Inferior parietal cortex (tissue), 1 donor: Measurements from ENCODE around the gene TFIP11.

Experiments used
- DNase-seq: peaks from one replicate; pipeline ENCODE4 v3.0.0-alpha.2; 2016; ENCODE audit errors: extremely low spot score

The TFIP11 gene

DNA sequence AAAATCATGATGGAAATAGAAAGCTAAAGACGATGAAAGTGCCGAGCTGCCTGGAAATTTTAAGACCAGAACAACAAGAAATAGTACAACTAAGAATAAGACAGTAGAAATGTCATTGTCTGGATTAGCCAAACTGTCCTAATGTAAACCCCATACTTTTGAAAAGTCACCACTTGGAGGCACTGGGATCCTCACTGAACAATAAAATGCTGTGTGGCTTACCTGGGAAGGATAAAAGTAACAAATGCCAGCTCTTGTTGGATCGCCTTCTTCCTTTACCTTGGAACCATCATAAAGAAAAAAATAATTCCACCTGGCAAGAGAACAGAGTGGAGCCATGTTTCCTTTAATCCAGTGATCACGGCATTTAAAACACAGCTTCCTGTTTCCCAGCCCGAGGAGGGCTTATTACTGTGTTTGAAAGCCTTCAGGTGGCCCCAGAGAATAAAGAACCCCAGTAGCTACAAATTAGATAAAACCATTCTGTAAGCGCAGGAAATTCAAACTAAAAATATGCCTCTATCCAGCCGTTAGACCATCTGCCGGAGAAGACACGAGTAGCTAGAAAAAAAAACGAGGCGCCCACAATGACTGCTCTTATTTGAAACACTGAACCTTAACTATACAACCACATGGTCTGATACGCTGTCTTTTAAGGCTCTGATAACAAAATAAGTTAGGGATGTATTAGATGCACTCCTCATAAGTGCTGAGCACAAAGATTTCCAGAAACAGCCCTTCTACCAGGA is 33.1 kb downstream of the TFIP11 start:
- DNase-seq: no peak

DNA sequence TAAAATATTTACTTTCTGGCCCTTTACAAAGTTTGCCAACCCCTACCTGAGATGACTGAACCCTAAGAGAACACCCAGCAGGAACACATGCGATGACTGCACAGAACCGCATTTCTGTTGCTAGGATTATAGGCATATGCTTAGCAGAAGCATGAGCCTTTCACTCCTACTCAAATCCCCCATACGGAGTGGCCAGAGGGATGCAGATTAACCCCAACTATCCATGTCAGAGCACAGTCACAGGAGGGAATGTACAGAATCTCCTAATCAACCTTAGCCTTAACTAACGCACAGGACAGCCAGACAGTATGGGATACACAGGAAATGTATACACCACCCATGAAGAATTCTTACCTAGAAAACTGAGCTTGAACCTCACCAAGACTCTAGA is 34.9 kb downstream of the TFIP11 start:
- DNase-seq: no peak

DNA sequence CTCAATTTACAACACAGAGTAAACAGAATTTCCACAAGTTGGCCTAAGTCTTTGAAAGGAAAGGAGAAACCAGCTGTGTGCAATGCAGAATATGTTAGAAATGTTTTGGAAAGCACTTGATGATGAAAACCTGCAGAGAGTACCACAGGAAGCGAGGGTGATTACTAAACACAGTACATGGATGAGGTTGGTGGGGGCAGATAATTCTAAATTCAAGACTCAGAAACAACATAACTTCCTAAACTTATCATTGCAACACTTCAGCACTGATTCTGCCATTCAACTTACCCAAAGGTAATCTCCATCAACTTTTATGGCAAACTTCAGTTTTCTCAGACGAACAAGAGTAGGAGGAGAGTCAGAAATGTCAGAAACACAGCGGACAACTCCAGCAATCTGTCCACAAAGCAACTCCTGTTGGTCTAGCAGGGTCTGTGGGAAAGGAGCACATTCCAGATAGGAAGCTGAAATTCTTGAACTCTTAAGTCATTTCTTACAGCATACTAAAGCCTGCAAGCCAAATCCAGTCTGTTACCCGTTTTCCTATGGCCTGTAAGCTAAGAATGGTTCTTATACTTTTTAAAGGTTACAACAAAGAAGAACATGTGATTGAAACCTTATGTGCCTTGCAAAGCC is 35.5 kb downstream of the TFIP11 start:
- DNase-seq: no peak

DNA sequence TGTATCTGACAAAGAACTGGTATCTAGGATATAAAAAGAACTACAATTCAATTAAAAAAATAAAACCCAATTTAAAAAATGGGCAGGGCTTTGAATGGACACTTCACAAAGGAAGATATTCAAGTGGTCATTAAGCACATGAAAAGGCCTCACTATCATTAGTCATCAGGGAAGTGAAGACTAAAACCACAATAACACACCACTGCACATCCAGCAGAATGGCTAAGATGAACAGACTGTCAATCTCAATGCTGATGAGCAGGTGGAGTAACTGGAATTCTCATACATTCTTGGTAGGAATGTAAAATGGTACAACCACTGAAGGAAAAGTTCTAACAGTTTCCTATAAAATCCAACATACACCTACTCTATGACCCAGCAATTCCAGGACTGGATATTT is 37.6 kb downstream of the TFIP11 start:
- no peak for DNase-seq

DNA sequence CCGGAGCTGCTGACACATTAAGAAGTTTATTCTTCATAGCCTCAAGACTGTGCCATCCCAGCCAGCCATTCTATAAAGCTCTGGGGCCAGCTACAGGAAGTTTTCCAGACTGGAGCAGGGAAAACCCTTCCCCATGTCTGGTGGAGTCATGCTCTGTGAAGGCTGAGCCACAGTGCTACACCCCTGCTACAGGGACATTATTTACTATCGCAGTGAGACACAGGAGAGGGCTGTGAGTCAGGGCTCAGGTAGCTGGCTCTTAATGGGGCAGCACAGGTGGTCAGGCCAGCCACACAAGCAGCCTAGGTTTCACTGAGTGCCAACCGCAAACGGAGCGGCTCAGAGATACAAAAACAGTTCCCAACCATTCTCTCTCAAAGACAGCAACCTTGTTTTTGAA is 40.8 kb downstream of the TFIP11 start:
- DNase-seq: no peak

DNA sequence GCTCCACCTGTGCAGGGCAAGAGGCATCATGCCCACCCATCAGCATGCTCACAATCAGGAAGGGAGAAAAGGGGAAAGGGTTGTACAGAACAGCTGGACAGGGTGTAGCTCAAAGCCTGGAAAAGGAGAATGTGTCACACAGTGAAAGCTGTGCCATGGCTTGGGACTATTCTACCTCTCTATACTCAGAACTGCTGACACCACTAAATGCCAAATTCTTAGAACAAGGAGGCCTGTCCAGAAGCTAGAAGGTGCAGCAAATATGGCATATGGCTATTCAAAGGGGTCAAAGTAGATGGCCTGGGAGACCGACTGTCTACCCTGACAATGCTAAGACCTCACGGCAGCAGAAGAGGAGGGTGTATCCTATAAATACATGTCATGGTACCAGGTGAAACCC is 41.5 kb downstream of the TFIP11 start:
- no peak for DNase-seq

DNA sequence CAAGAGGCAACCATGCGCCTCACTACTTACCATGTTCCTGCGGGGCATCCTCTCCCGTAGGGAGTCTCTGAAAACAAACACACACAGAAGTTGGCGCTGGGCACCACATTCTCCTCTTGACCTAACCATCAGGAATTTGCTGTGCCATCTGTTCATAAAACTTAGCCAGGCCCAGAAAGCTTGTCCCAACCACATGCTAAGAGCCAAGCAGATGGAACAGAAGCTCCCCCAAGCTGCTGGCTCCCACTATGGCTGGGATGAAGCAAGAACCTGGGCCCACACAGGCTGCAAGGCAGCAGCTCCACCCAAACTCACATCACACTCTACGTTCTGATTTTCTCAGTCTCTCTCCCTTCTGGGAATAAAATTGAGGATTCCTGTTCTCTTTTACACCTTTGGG is 46.1 kb downstream of the TFIP11 start:
- DNase-seq: peak; percentile 48

DNA sequence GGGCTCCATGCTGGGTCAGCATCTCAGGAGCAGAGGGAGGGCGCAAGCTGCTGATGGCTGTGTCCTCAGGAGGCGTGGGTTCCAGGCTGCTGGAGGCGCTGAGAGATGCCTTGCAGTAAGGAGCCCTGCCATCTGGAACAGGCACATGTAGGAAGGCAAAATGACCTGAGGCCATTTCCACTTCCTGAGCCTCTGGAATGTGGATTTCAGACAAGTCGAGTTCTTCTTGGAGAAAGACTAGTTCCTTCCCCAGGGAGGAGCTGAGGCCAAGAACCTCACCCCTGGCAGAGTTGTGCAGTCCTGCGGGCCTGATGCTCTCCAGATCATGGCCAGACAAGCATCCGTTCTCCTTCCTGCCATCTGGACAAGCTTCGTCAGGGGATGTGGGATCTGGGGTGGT is 48.0 kb downstream of the TFIP11 start:
- DNase-seq: no peak

DNA sequence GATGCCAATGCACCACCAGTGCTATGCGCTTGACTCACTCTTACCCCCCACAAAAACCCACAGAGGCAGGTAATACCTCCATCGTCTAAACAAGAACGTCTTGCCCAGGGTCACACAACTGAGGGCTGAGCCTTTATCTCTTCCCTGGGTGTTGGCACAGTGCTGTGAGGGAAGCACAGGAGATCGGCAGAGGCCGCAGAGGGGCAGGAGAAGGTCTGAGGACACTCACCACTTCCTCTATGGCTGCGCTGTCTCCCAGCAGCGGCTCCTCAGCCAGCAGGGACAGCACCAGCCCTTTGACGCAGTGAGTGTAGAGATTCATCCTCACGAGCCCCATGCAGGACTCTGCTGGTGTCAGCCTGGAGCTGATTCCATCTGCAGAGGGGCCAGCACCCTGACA is 48.6 kb downstream of the TFIP11 start:
- DNase-seq: no peak

DNA sequence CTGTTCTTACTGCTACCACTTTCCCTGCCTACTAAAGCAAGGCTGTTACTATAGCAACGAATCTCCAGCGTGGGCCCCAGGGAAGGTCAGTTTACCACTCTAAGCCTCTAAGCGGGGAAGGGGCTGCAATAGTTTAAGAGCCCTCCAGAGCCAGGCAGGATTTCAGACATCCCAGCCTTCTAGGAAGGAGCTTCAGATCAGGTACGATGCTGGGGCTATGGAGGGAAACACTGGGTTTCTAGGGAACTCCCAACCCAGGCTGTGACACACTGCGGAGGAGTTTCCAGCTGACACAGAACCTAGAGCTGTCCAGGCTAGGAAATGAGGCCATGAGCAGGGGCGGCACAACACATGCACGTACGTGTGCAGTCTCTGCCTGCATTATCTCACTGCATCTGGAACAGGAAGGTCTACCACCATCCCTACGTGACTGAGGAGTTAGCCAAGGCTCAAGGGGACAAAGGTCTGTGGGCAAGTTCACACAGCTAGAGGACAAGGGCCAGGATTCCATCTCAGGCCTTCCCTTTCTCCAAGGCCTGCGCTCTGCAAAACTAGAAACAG is 49.1 kb downstream of the TFIP11 start:
- no peak for DNase-seq

DNA sequence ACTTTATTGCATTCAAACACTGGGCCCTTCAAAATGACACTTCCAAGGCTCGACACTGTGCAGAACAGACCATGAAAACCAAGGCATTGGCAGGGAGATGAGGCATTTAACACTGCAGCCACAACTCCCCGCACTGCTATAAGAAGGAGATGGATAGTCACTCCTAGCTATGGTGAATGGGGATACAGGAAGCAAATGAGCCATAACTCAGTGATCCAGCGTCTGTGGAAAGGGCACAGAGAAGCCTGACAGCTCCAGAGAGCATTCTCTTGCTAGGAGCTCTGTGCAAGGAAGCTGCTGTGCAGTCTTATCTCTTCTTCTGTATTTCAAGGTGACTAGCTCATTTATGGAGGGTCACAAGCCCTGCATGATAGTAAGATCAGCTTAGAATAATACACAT is 49.6 kb downstream of the TFIP11 start:
- no peak for DNase-seq

DNA sequence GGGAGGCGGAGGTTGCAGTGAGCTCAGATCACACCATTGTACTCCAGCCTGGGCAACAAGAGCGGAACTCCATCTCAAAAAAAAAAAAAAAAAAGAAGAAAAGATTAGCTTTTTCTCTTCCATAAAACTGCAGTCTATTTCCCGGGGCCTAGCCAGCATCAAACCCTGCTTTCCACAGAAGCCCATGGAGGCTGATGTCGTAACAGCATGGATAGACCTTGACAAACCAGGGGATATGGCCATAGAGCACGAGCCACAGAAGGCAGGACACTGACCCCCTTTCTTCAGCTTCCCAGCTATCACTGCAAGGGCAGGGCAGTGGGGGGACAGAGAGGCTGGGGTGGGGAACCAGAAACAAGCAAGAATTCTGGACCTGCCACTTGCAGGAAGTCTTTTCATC is 50.2 kb downstream of the TFIP11 start:
- DNase-seq: no peak

DNA sequence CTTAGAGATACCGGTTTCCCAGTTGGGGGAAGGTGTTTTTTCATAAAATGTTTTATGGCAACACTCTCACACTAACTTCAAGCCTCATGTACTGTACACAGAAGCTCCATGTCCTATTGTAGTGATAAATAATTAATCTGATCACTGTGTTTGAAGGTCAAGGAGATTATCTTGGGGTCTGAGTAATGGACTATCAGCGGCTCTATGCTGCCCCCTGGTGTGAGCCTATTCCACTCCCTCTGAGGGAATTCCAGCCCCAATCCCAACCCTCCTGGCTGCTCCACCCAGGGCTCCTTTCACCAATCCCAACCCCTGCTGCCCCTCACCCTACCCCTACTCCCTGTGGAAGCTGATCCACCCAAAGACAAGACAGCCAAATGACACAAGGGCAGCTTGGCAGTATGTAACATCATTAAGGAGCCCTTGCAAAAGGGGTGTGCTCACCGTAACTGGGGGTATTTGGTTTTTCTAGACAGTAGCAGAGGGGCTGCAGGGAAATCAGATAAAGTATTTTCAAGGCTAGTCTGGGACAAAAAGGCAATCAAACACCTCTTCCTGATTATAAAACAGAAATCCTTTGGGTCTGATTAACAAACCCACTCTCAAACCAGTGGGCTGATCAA is 51.0 kb downstream of the TFIP11 start:
- peak; percentile 64 for DNase-seq

DNA sequence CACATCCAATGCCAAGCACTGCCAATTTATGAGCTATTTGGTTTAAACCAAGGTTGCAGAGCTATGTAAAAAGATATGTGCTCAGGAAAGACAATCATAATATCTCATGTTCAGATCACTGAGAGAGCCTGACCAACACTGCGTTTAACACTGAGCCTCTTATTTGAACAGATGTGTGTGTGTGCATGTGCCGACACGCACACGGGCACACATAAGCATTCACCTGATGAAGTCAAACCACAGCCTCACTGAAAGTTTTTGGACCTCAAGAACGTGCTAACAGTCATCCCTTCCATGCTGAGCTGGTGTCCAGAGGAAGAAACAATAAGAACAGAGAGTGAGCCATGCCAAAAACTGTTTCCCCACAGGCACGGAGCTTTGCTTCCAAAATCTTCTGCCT is 52.1 kb downstream of the TFIP11 start:
- DNase-seq: no peak

DNA sequence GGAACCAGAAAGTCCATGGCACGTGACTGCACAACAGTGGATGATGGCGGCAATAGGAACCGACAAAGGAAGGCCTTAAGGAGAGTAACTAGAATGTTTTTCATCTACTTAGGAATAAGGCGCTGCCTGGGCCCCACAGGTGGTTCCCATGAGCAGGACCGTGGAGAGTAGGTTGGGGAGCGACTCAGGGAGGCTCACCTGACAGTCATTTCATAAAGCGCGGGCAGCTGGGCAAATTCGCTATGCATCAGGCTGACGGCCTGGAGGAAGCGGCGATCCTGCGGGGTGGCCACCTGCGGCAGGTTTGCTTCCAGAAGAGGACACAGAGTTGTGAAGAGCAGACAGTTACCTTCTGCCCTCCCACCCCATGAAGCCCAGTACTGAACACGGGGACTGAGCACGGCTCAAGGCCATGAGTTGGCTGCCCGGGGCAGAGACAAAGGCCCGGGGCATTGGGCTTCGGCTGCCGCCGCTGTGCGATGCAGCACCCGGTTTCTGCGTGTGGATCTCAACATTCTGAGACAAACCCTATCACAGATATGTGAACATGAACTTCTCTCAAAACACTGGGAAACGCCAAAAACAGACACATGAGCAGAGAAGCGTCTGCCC is 54.5 kb downstream of the TFIP11 start:
- DNase-seq: no peak

DNA sequence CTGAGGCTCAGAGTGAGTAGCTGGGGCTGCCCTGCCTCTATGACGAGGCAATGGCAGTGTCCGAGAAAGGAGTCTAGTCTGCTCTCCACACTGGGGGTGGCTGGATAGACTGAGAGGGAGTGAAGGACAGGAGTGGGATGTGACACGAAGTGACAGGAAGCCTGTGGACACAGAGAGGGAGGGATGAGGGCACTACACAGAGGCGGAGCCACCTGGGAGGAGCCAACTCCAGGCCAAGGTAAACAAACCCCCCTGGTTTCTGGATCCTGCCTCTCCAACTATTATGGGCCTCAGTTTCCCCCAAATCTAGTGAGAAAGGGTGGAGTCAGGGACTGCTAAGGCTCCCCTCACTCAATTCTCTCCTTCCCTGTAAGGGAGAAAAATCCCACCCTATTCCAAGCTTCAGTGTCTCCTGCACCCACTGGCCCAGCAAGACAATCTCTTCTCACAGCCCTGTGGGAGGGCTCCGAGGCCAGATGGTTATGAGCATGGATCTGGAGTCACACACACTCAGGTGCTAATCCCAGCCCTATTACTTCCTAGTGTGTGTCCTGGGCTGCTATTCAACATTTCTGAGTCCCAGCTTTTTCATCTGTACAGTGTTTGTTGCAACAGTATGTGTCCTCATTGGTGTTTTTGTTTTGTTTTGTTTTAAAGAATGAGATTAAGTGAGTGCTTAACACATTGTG is 58.3 kb downstream of the TFIP11 start:
- DNase-seq: no peak

DNA sequence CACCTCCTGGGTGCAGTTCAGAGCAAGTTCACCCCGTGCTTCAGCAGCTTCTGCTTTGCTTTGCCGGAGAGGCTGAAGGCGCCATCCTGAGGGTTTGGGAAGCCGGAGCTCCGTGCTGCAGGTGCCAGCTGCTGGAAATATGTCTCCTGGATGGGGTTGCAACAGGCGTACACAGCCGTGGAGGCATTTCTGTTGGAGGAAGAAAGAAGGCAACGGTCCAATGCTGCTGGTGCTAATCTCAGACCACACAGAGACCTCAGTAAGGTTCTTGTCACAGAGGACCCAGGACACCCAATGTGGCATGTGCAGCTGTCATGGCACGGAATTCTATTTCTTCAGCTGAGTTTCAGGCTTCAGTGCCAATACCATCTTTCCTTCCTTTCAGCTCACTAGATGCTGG is 59.1 kb downstream of the TFIP11 start:
- DNase-seq: no peak

DNA sequence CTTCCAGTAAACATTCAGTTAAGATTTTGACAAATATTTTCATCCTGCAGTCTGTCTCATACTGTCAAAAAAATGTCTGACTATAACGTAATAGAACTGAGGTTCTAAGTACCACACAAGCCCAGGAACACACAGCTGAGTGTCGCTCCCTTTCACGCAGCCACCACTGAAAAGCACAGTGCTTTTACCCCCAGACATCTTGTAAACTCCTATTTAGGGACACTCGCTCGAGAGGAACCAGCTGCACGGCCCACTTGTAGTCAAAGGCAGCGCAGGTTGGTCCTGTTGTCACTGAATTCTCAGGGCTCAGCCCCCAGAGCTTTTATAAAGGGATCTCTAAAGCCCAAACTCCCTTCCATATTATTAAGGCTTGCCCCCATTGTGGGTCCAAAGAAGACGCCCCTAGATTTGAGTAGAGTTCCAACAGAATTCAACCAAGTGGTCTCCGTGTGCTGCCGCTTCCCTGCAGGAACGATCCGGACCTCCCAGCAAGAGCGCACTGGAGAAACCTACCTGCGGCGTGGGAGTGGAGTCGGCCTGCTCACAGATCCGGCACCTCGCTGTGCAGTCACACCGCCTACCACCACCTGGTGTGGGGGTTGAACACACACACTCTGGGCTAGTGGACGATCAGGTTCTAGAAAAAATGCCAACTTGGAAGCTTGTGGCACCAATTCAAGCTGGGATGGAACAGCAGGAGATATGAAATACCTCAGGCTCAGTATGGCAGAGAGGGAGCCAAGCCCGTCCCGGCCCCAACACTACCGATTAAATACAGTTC is 59.8 kb downstream of the TFIP11 start:
- peak; percentile 26 for DNase-seq

DNA sequence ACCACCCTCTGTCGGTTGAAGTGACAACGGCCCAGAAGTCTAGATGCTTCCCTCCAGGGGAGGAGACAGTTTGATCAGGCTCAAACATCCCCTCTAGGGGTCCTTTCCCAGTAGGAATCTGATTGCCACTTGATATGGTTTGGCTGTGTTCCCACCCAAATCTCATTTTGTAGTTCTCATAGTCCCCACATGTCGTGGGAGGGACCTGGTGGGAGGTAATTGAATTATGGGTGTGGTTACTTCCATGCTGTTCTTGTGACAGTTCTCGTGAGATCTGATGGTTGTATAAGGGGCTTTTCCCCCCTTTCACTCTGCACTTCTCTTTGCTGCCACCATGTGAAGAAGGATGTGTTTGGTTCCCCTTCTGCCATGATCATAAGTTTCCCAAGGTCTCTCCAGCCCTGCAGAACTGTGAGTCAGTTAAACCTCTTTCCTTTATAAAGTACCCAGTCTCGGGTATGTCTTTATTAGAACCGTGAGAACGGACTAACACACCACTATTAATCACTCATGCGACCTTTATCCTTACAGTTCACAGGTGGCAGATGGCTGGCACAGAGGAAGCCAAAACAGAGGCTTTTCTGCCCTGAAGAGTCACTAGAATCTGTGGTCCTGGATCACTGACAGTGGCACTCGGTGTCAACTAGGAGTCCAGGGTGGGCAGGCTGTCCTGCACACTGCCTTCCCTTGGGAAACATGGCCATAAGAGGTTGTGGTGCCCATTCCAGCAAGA is 61.7 kb downstream of the TFIP11 start:
- no peak for DNase-seq

DNA sequence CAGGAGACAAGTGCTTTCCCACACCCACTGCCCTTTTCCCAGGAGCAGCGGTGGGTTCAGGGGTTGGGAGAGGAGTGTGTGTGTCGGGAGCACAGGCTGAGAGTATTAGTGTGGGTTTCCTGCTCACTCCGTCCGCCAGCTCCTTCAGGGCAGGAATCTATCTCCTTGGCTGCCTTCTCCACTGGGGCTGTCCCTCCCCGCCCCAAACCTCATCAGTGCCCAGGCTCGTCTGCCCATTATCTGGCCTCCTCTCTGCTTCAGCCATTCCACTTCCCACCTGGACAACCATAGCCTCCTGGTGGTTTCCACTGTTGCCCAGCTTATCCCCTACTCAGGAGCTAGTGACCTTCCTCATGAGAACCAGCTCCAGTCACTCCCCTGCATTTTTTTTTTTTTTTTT is 63.3 kb downstream of the TFIP11 start:
- DNase-seq: no peak
